Measurements from ENCODE around the gene DQX1. TPM values are rescaled to one million over a fixed set of nuclear protein-coding genes. Genes with fewer than 3 reads are reported as not detected.

DQX1 gene
- total and polyA plus RNA-seq, 2 experiments from 2014 or later: 0.32 to 0.52 TPM

GRCh38 chr2:74493546-74493945, 32.5 kb downstream of the DQX1 start (continued):
- TF ChIP-seq ZNF462 (CRISPR knock-in tag; IDR thresholded peaks at IDR 0.05) (no peak), ZNF114 (CRISPR knock-in tag; IDR thresholded peaks at IDR 0.05) (no peak), REST (IDR thresholded peaks at IDR 0.05; ENCODE audit: unreplicated experiment) (no peak), EZH2 (IDR thresholded peaks at IDR 0.05; ENCODE audit: low read depth, unreplicated experiment) (no peak)

Measured in GM23338 (cell line).